Fibroblast of lung (primary cell): ENCODE measurements around the gene RAB17. TPM values are rescaled to one million over a fixed set of nuclear protein-coding genes. Genes with fewer than 3 reads are reported as not detected.

Experiments used
- DNase-seq, 2 donors: peaks; one replicate each; pipeline versions ENCODE4 v3.0.0 to v3.0.0-alpha.2; 2010; ENCODE audit warnings: low read depth in 2 of 2
- H2AFZ ChIP-seq: 2 replicates; pipeline ENCODE4 v1.5.1; 2012; ENCODE audit warnings: low read length, control low read depth, inconsistent platforms
- H3K27ac ChIP-seq: 2 replicates; pipeline ENCODE4 v1.5.1; 2011; ENCODE audit warnings: low read length, control low read depth; ENCODE audit not compliant: insufficient read depth
- H3K27me3 ChIP-seq: 2 replicates; pipeline ENCODE4 v1.5.1; 2011; ENCODE audit warnings: mild to moderate bottlenecking, low read length; ENCODE audit not compliant: control insufficient read depth, insufficient read depth
- H3K36me3 ChIP-seq: 2 replicates; pipeline ENCODE4 v1.5.1; 2011; ENCODE audit warnings: low read length; ENCODE audit not compliant: control insufficient read depth, insufficient read depth
- H3K4me1 ChIP-seq: 2 replicates; pipeline ENCODE4 v1.5.1; 2011; ENCODE audit warnings: low read length; ENCODE audit not compliant: control insufficient read depth, insufficient read depth; ENCODE audit errors: extremely low read depth
- H3K4me2 ChIP-seq: 2 replicates; pipeline ENCODE4 v1.5.1; 2011; ENCODE audit warnings: low read length, control low read depth; ENCODE audit not compliant: insufficient read depth; ENCODE audit errors: extremely low read depth
- H3K4me3 ChIP-seq, 4 experiments: fragments of 200-600 bp in 1 of 4; sonication (generic) in 1 of 4; replicated peaks in 1 of 4; 2 replicates each; pipeline ENCODE4 v1.5.1; 2011 to 2016; ENCODE audit warnings: low read length in 4 of 4, low read depth in 3 of 4, mild to moderate bottlenecking in 3 of 4, control low read depth in 2 of 4, inconsistent platforms in 1 of 4, mixed read lengths in 1 of 4; ENCODE audit not compliant: insufficient read depth in 1 of 4; ENCODE audit errors: control extremely low read depth in 1 of 4
- H3K79me2 ChIP-seq: 2 replicates; pipeline ENCODE4 v1.5.1; 2012; ENCODE audit warnings: mild to moderate bottlenecking, low read length, inconsistent platforms; ENCODE audit not compliant: control insufficient read depth, insufficient read depth
- H3K9ac ChIP-seq: 2 replicates; pipeline ENCODE4 v1.5.1; 2011; ENCODE audit warnings: mild to moderate bottlenecking, low read length, control low read depth; ENCODE audit not compliant: insufficient read depth
- H3K9me3 ChIP-seq: 2 replicates; pipeline ENCODE4 v1.5.1; 2012; ENCODE audit warnings: low read depth, low read length; ENCODE audit not compliant: control insufficient read depth, insufficient read depth
- H4K20me1 ChIP-seq: 2 replicates; pipeline ENCODE4 v1.5.1; 2011; ENCODE audit warnings: low read length; ENCODE audit not compliant: control insufficient read depth, insufficient read depth; ENCODE audit errors: extremely low read depth
- CTCF ChIP-seq, 2 donors: IDR thresholded peaks in 1 of 2; conservative IDR thresholded peaks in 1 of 2; 1 replicate in 1 of 2; 2 replicates in 1 of 2; pipeline ENCODE4 v1.5.1; 2011 to 2012; ENCODE audit warnings: low read length in 2 of 2, control low read depth in 1 of 2, inconsistent platforms in 1 of 2, low read depth in 1 of 2, mild to moderate bottlenecking in 1 of 2
- EZH2 ChIP-seq: IDR thresholded peaks from 2 replicates; pipeline ENCODE4 v1.5.1; 2012; ENCODE audit warnings: low read length, control low read depth, mild to moderate bottlenecking; ENCODE audit errors: missing control alignments
- polyA plus RNA-seq, 2 donors: library from polyadenylated mRNA; depleted of rRNA in 1 of 2; stranded (reverse) in 1 of 2; unstranded in 1 of 2; fragments of >200 nt; gene quantifications; 2 replicates each; pipeline ENCODE4 v1.2.1, GENCODE V29; 2011 to 2012; ENCODE audit warnings: missing spikeins in 1 of 2
- total RNA-seq: library from RNA; depleted of rRNA; stranded (reverse); fragments of >200 nt; gene quantifications from 2 replicates; pipeline ENCODE4 v1.2.1, GENCODE V29; 2014

Gene RAB17
- total and polyA plus RNA-seq, 2 donors (not counting 1 experiment from before 2014, with no cell fraction given): 0.17 to 0.22 TPM

- H3K9me3 ChIP-seq: peaks cover 2% of the 10 kb centered on the region
- no peak overlapping the region for H2AFZ ChIP-seq
- H3K9ac ChIP-seq: no peak overlapping the region
- no peak overlapping the region for H3K27ac ChIP-seq
- no peak overlapping the region for H3K4me2 ChIP-seq
- TF ChIP-seq EZH2 (no peak), CTCF (conservative IDR thresholded peaks at IDR 0.05 in 1 of 2, IDR thresholded peaks at IDR 0.05 in 1 of 2; ENCODE audit: low read depth in 1 of 2, low read length in 2 of 2) (no peak)
- no peaks in the 10 kb centered on the region for H3K79me2 ChIP-seq
- peaks cover 4% of the 10 kb centered on the region for H3K4me1 ChIP-seq
- H3K4me3 ChIP-seq: no peak overlapping the region
- H4K20me1 ChIP-seq: no peaks in the 10 kb centered on the region
- no peaks in the 10 kb centered on the region for H3K36me3 ChIP-seq
- peaks cover 2% of the 10 kb centered on the region for H3K27me3 ChIP-seq
- peak in 1 of 2 donors; percentile 67 for DNase-seq
Measured at GRCh38 chr2:237556773-237557632, 33.5 kb downstream of the RAB17 start.

GRCh38 chr2:237555560-237555959, 35.0 kb downstream of the RAB17 start:
- no peaks in the 10 kb centered on the region for H3K27me3 ChIP-seq
- H3K27ac ChIP-seq: no peak overlapping the region
- H3K4me1 ChIP-seq: peaks cover 4% of the 10 kb centered on the region
- H4K20me1 ChIP-seq: no peaks in the 10 kb centered on the region
- H3K4me2 ChIP-seq: no peak overlapping the region
- H3K36me3 ChIP-seq: no peaks in the 10 kb centered on the region
- H3K9me3 ChIP-seq: peaks cover 2% of the 10 kb centered on the region
- TF ChIP-seq CTCF (conservative IDR thresholded peaks at IDR 0.05 in 1 of 2, IDR thresholded peaks at IDR 0.05 in 1 of 2; ENCODE audit: low read depth in 1 of 2, low read length in 2 of 2): no peak
- no peak for TF ChIP-seq EZH2
- no peak overlapping the region for H2AFZ ChIP-seq
- no peak overlapping the region for H3K9ac ChIP-seq
- H3K79me2 ChIP-seq: no peaks in the 10 kb centered on the region
- no peak overlapping the region for H3K4me3 ChIP-seq
- DNase-seq: peak in 1 of 2 donors; percentile 5

- H4K20me1 ChIP-seq: no peaks in the 10 kb centered on the region
- H3K79me2 ChIP-seq: no peaks in the 10 kb centered on the region
- H2AFZ ChIP-seq: no peak overlapping the region
- peak in 1 of 2 donors; percentile 61 for DNase-seq
- H3K27me3 ChIP-seq: no peaks in the 10 kb centered on the region
- no peak overlapping the region for H3K27ac ChIP-seq
- no peaks in the 10 kb centered on the region for H3K36me3 ChIP-seq
- H3K9ac ChIP-seq: no peak overlapping the region
- no peak overlapping the region for H3K4me2 ChIP-seq
- no peak overlapping the region for H3K4me3 ChIP-seq
- TF ChIP-seq CTCF (conservative IDR thresholded peaks at IDR 0.05 in 1 of 2, IDR thresholded peaks at IDR 0.05 in 1 of 2; ENCODE audit: low read depth in 1 of 2, low read length in 2 of 2) (no peak), EZH2 (no peak)
- peaks cover 2% of the 10 kb centered on the region for H3K9me3 ChIP-seq
- H3K4me1 ChIP-seq: no peaks in the 10 kb centered on the region
Measured at GRCh38 chr2:237553948-237554347, 36.6 kb downstream of the RAB17 start.
